ENCODE data around the gene PLPP3. TPM values are rescaled to one million over a fixed set of nuclear protein-coding genes. Genes with fewer than 3 reads are reported as not detected.

The PLPP3 gene
- total RNA-seq, 2 donors from 2014 or later: 40.4 to 107 TPM

- Histone ChIP-seq H3K36me3 (no peaks in the 10 kb centered on the region), H3K9me3 (no peaks in the 10 kb centered on the region), H3K27me3 (replicated peaks; ENCODE audit: insufficient read depth) (no peaks in the 10 kb centered on the region), H3K4me1 (replicated peaks) (peaks cover 2% of the 10 kb centered on the region), H3K27ac (no peak overlapping the region), H3K4me3 (no peak overlapping the region)
- intact Hi-C loops (cut with DNase I): no loop called here
- 67% methylated on average over 9 of the region's 9 CpGs for WGBS
- no peak for TF ChIP-seq POLR2AphosphoS5 (IDR thresholded peaks at IDR 0.05)
- TF ChIP-seq CTCF (IDR thresholded peaks at IDR 0.05): no peak
- TF ChIP-seq POLR2A (IDR thresholded peaks at IDR 0.05): no peak
- no peak for DNase-seq (ENCODE audit: low spot score)
Observed at GRCh38 chr1:56566061-56566744, 13.2 kb downstream of the PLPP3 start.

- no peaks in the 10 kb centered on the region for H3K36me3 ChIP-seq
- intact Hi-C loops (cut with DNase I): no loop called here
- no peak for DNase-seq (ENCODE audit: low spot score)
- WGBS: 53% methylated on average over 2 of the region's 2 CpGs
- no peak for TF ChIP-seq CTCF (IDR thresholded peaks at IDR 0.05)
- no peak overlapping the region for H3K4me3 ChIP-seq
- no peaks in the 10 kb centered on the region for H3K4me1 ChIP-seq (replicated peaks)
- H3K27ac ChIP-seq: no peak overlapping the region
- H3K27me3 ChIP-seq (replicated peaks; ENCODE audit: insufficient read depth): no peaks in the 10 kb centered on the region
- H3K9me3 ChIP-seq: no peaks in the 10 kb centered on the region
Observed at GRCh38 chr1:56564615-56565014, 14.7 kb downstream of the PLPP3 start.

- H3K27ac ChIP-seq: no peak overlapping the region
- intact Hi-C loops (cut with DNase I): no loop called here
- 63% methylated on average over 3 of the region's 3 CpGs for WGBS
Observed at GRCh38 chr1:56563568-56563967, 15.8 kb downstream of the PLPP3 start.

GRCh38 chr1:56562891-56563452 lies 16.4 kb downstream of the PLPP3 start:
- DNase-seq (ENCODE audit: low spot score): no peak
- no peaks in the 10 kb centered on the region for H3K27me3 ChIP-seq (replicated peaks; ENCODE audit: insufficient read depth)
- no peaks in the 10 kb centered on the region for H3K4me1 ChIP-seq (replicated peaks)
- WGBS: 85% methylated on average over 2 of the region's 2 CpGs
- intact Hi-C loops (cut with DNase I): no loop called here
- H3K4me3 ChIP-seq: no peak overlapping the region
- H3K27ac ChIP-seq: no peak overlapping the region
- no peaks in the 10 kb centered on the region for H3K36me3 ChIP-seq
- H3K9me3 ChIP-seq: no peaks in the 10 kb centered on the region
- TF ChIP-seq POLR2AphosphoS5 (IDR thresholded peaks at IDR 0.05) (no peak), CTCF (IDR thresholded peaks at IDR 0.05) (no peak), POLR2A (IDR thresholded peaks at IDR 0.05) (no peak)

More at GRCh38 chr1:56563568-56563967, 15.8 kb downstream of the PLPP3 start:
- Histone ChIP-seq H3K4me3 (no peak overlapping the region), H3K4me1 (replicated peaks) (no peaks in the 10 kb centered on the region), H3K9me3 (no peaks in the 10 kb centered on the region), H3K27me3 (replicated peaks; ENCODE audit: insufficient read depth) (no peaks in the 10 kb centered on the region), H3K36me3 (no peaks in the 10 kb centered on the region)
- TF ChIP-seq CTCF (IDR thresholded peaks at IDR 0.05): no peak
- TF ChIP-seq POLR2AphosphoS5 (IDR thresholded peaks at IDR 0.05): no peak
- TF ChIP-seq POLR2A (IDR thresholded peaks at IDR 0.05): no peak
- DNase-seq (ENCODE audit: low spot score): no peak

Measured in prostate gland (tissue), 2 donors.